ENCODE data around the gene HM13.
A peak's percentile ranks its signal among the peaks of the same experiment; 100 is the strongest.
"Not testable (repeated sequence)": the region's sequence is repeated elsewhere in the genome, so short reads cannot be mapped to it uniquely, and the experiment has no call there.

Gene HM13

GRCh38 chr20:31568041-31568731 is 53.9 kb downstream of the HM13 start:
- DNase-seq: no peak

- no peak for DNase-seq
Observed at GRCh38 chr20:31568773-31569162, 54.5 kb downstream of the HM13 start.

GRCh38 chr20:31569163-31570020 is 55.1 kb downstream of the HM13 start:
- peak; percentile 78 for DNase-seq

DNA sequence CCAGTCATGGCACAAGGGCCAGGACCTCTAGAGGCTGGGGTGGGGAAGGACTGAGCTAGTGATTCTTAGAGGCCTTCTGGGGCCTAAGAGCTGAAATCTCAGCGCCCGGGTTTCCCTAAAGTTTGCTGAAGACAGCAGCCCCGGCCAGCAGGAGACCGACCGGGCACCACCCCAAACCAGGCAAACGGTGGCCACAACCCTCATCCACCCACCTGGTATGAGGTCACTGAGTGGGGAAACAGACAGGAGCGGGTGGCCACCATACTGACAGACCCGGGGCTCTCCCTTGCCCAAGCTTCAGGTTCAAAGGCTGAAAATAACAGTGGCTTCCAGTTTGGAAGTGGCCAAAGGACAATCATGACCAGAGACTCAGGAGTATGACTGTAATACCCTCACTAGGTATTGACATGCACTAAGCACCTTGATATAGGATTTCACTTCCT is 55.8 kb downstream of the HM13 start:
- DNase-seq: no peak

GRCh38 chr20:31570735-31571617 is 56.7 kb downstream of the HM13 start:
- DNase-seq: no peak

- no peak for DNase-seq
Observed at GRCh38 chr20:31572042-31572700, 57.9 kb downstream of the HM13 start.

- DNase-seq: peak; percentile 98
Observed at GRCh38 chr20:31572701-31573554, 58.7 kb downstream of the HM13 start.

DNA sequence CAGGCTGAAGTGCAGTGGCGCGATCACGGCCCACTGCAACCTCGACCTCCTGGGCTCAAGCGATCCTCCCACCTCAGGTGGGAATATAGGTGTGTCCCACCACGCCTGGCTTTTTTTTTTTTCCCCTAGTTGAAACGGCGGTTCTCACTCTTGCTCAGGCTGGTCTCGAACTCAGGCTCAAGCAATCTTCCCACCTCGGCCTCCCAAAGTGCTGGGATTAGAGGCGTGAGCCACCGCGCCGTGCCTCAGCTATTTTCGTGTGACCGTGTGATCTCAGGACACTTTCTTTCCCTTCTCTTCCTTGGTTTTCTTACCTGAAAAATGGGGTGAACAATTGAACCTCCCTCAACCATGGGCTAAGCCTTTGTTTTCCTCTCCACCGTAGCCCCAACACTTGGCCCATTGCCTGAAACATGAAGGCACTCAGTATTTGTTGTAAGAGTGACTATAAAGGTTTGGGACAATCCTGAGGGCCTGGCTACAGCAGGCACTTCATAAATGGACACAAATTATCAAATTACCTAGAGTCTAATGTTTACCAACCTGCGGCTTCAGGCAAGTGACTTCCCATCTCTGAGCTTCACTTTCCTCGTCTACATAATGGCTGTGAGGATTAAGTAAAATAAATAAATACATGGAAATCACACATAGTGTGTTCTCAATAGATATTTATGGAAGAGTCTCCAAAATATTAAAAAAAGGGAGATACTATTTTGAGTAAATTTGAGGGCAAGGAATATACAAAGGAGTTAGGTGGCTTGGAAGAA is 59.5 kb downstream of the HM13 start:
- DNase-seq: no peak

DNA sequence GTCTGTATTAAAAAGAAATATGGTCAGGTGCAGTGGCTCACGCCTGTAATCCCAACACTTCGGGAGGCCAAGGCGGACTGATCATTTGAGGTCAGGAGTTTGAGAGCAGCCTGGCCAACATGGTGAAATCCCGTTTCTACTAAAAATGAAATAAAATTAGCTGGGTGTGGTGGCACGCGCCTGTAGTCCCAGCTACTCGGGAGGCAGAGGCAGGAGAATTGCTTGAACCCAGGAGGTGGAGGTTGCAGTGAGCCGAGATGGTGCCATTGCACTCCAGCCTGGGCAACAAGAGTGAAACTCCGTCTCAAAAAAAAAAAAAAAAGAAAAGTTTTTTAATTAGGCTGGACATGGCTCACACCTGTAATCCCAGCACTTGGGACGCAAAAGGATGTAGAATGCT is 60.7 kb downstream of the HM13 start:
- not testable (repeated sequence) for DNase-seq

GRCh38 chr20:31576751-31577150 is 62.5 kb downstream of the HM13 start:
- no peak for DNase-seq

- no peak for DNase-seq
Observed at GRCh38 chr20:31577194-31577593, 63.0 kb downstream of the HM13 start.

GRCh38 chr20:31578448-31579138 is 64.4 kb downstream of the HM13 start:
- no peak for DNase-seq

GRCh38 chr20:31579245-31579644 is 65.0 kb downstream of the HM13 start:
- DNase-seq: no peak

GRCh38 chr20:31579941-31580651 is 65.9 kb downstream of the HM13 start:
- DNase-seq: not testable (repeated sequence)

- no peak for DNase-seq
Observed at GRCh38 chr20:31580706-31581105, 66.5 kb downstream of the HM13 start.

- no peak for DNase-seq
Observed at GRCh38 chr20:31581391-31581790, 67.1 kb downstream of the HM13 start.

DNA sequence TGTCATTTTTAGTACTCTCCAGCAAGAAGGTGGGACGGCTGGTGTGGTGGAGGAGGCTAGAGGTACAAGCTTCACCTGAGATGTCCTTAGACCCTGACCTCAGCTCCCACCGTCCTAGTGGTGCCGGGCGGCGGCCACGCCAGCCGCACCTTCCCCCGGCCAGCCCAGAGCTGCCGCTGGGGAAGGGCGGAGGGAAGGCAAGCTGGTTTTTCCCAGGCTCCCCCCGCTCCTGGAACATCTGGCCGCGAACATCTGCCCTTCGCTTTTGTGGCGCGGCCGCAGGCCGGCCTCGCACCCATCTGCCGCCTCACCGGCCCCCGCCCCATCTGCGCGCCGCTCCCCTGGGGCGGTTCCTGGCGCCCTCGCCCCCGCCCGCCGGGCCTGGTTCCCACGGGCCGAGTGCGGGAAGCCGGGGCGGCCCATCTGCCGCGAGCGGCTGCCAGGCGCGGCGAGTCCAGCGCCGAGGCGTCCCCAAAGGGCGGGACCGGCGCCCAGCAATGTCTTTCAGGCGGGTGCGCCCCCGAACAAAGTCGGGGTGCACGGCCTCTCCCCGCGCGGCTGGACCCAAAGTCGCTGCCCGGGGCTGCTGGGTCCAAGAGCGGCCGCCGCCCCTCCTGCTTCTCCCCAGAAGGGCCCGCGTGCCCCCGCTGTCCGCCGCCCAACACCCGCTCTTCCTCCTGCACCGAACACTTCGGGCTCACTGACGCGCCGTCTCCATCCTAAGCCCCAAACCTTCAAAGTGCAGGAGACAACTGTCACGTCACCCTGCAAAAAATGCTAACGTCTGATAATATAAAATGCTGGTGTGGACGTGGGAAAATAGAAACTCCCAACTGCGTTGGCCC is 73.5 kb downstream of the HM13 start:
- DNase-seq: peak; percentile 60

GRCh38 chr20:31590717-31591225 is 76.5 kb downstream of the HM13 start:
- no peak for DNase-seq

Data from hematopoietic multipotent progenitor cell treated with erythropoietin and hydrocortisone succinate and interleukin-3 and kit ligand, for 4 days (in vitro differentiated cells).